Camera-type eye (tissue), 1 donor: ENCODE measurements around the gene EFNA3. TPM values are rescaled to one million over a fixed set of nuclear protein-coding genes. Genes with fewer than 3 reads are reported as not detected.

Source experiments
- total RNA-seq: library from RNA; depleted of rRNA; stranded (reverse); fragments of >200 nt; gene quantifications from one replicate; pipeline ENCODE4 v1.2.3, GENCODE V29; 2014

EFNA3 gene, protein sequence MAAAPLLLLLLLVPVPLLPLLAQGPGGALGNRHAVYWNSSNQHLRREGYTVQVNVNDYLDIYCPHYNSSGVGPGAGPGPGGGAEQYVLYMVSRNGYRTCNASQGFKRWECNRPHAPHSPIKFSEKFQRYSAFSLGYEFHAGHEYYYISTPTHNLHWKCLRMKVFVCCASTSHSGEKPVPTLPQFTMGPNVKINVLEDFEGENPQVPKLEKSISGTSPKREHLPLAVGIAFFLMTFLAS
- total RNA-seq = 5.8 TPM

DNA sequence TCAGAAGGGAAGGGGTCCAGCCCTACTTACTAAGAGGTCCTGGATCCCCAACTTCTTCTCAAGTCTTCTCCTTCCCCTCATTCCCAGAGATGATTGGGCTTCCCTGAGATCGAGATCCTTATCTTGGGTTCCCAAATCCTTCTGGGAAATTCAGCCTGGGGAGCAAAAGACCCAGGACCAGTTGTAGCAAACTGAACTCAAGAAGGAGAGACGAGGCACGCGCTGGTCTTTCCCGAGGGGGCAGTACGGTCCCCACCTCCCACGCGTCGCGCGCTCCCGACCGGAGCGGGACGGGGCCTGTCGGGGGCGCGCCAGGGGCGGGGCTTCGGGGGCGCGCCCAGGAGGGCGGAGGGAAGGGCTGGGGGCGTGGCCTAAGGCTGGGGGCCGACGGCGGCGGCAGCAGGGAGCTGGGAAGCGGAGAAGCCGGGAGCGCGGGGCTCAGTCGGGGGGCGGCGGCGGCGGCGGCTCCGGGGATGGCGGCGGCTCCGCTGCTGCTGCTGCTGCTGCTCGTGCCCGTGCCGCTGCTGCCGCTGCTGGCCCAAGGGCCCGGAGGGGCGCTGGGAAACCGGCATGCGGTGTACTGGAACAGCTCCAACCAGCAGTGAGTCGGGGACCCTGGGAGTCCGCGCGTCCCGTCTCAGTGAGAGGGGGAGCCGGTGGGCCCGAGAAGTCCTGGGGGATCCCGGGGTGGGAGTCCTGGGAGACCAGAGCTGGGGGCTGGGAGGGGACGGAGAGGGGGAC, at the start of gene EFNA3:
Gene EFNA3, plus strand, starts transcription at position 369 of the 741 bp plus-strand sequence. Its CDS starts 105 bp downstream, at position 474.

DNA sequence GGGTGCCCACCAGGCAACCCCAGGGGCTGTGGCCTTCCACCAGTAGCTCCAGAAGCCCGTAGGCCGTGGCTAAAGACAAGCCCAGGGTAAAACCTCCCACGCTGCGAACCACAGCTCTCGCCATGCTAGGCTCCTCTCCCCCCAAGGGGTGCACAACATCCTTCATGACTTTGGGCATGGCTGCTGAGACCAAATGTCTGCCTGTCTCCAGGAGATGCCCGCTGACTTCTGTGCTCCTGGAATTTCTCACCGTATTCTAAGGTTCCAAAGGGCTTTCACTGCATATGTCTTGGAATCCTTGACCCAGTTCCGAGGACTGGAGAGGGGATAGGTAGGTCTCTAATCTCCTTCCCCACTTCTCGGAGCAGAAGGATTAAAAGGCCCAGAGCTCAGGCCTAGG, 45.1 kb upstream of the EFNA3 start, which contains the start of the genes DCST1 and DCST2:
Gene DCST1, plus strand, starts transcription at position 301 of the 400 bp plus-strand sequence. CDS start 213 bp downstream, outside the sequence.
Gene DCST2, minus strand, starts transcription at position 258 of the 400 bp plus-strand sequence. Its CDS starts 80 bp downstream, at position 178.

DNA sequence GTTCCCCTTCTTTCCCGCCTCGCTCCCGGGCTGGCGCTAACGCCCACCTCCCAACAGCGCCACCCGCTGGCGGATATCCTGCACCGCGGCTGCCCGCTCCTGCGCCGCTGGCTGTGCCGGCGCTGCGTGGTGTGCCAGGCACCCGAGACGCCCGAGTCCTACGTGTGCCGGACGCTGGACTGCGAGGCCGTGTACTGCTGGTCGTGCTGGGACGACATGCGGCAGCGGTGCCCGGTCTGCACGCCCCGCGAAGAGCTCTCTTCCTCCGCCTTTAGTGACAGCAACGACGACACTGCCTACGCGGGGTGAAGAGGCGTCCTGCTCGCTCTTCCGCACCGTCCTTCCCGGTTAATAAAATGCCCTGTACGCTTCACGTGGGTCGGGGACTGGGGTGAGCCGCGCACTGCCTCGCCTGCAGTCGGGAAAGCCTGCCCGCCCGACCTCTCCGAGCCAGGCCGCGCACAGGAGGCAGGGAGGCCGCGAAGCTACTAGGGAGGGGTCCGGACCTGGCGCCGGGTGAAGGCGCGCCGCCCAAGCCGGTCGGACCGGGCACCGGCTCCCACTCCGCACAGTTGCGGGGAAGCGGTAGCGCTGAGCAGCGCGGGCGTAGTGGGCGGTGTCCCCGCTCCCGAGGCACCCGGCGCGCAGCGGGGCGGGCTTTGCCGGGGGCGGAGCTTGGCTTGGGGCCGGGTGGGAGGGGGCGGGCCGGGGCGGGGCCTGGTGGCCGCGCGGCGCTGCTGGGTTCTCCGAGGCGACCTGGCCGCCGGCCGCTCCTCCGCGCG, 27.9 kb upstream of the EFNA3 start, which contains the start of gene ADAM15:
Gene ADAM15, plus strand, starts transcription at position 757 of the 782 bp plus-strand sequence. CDS start 71 bp downstream, outside the sequence.

GRCh38 chr1:155063550-155064110, 15.0 kb upstream of the EFNA3 start, which contains the start of gene EFNA4:
TSS of gene EFNA4 (plus strand) at chr1:155063740. CDS start at chr1:155063824, 84 bp downstream.

DNA sequence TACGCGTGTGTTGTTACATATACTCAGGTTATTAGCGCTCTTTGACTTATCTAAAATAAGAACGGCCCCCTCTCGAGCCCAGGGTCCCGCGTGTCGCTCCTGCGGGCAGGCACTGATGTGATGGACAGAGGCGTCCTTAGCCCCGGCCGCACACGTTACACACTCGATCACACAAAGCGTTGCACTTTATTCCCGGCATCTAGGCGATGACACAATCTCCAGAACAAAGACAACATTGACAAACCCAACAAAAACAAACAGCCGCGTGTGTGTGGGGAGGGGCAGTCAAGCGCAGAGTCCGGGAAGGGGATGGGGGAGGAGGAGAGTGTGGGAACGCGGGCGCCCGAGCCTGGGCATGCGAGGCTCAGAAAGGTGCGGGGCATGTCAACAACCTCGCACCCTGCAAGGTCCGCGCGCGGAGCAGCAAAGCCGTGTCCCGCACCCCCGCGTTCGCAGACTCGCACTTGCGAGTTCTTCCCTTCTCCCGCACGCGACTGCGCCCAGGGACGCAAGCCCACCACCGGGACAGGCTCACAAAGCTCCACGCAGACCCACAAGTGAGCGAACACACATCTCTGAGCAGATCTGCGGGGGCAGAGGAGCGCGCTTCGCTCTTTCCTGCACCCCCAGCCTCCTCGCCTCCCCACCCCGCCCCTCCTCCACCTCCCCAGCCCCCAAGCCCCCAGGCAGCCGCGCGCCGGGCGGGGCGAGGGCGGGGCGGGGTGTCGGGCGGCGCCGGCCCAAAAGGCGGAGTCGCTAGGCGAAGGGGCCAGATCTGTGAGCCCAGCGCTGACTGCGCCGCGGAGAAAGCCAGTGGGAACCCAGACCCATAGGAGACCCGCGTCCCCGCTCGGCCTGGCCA, 48.7 kb downstream of the EFNA3 start, which contains the start of gene EFNA1:
Gene EFNA1, plus strand, starts transcription at position 772 of the 862 bp plus-strand sequence. CDS start 102 bp downstream, outside the sequence.

GRCh38 chr1:155135415-155136028, 56.9 kb downstream of the EFNA3 start, which contains the start of gene SLC50A1:
TSS of gene SLC50A1 (plus strand) at chr1:155135852. CDS start at chr1:155135912, 60 bp downstream.

Other genes starting within 250 kb of the EFNA3 start
- gene KCNN3, start 208.6 kb upstream of the EFNA3 start, total RNA-seq = 4.0 TPM
- gene PMVK, start 142.1 kb upstream of the EFNA3 start, total RNA-seq = 17.9 TPM
- gene PBXIP1, start 122.7 kb upstream of the EFNA3 start, total RNA-seq = 118 TPM
- 20.3 TPM for gene PYGO2, start 117.1 kb upstream of the EFNA3 start, total RNA-seq
- gene SHC1, start 108.1 kb upstream of the EFNA3 start, total RNA-seq = 58.2 TPM
- gene CKS1B, start 104.2 kb upstream of the EFNA3 start, total RNA-seq = 27.9 TPM
- gene FLAD1, start 95.5 kb upstream of the EFNA3 start, total RNA-seq = 21.3 TPM
- gene LENEP, start 85.3 kb upstream of the EFNA3 start, total RNA-seq = 6.0 TPM
- gene ZBTB7B, start 76.0 kb upstream of the EFNA3 start, total RNA-seq = 14.0 TPM
- 0.49 TPM for gene DCST2, start 45.1 kb upstream of the EFNA3 start, total RNA-seq
- gene DCST1, start 45.0 kb upstream of the EFNA3 start, total RNA-seq = not detected
- gene ADAM15, start 27.5 kb upstream of the EFNA3 start, total RNA-seq = 49.4 TPM
- 2.9 TPM for gene EFNA4, start 15.1 kb upstream of the EFNA3 start, total RNA-seq
- 26.9 TPM for gene EFNA1, start 49.0 kb downstream of the EFNA3 start, total RNA-seq
- 15.6 TPM for gene SLC50A1, start 57.0 kb downstream of the EFNA3 start, total RNA-seq
- gene DPM3, start 61.7 kb downstream of the EFNA3 start, total RNA-seq = 39.4 TPM
- gene KRTCAP2, start 94.5 kb downstream of the EFNA3 start, total RNA-seq = 51.1 TPM
- 5.7 TPM for gene TRIM46, start 95.0 kb downstream of the EFNA3 start, total RNA-seq
- 50.7 TPM for gene THBS3, start 129.1 kb downstream of the EFNA3 start, total RNA-seq
- 18.3 TPM for gene MTX1, start 129.9 kb downstream of the EFNA3 start, total RNA-seq
- 9.5 TPM for gene ENTREP3, start 176.6 kb downstream of the EFNA3 start, total RNA-seq
- 33.2 TPM for gene SCAMP3, start 183.5 kb downstream of the EFNA3 start, total RNA-seq
- gene CLK2, start 194.7 kb downstream of the EFNA3 start, total RNA-seq = 49.3 TPM
- gene HCN3, start 198.6 kb downstream of the EFNA3 start, total RNA-seq = 7.4 TPM
- gene PKLR, start 222.6 kb downstream of the EFNA3 start, total RNA-seq = 1.0 TPM
- 92.3 TPM for gene FDPS, start 230.0 kb downstream of the EFNA3 start, total RNA-seq
- gene RUSC1, start 242.1 kb downstream of the EFNA3 start, total RNA-seq = 26.6 TPM